ENCODE data around the gene DDAH1. TPM values are rescaled to one million over a fixed set of nuclear protein-coding genes. Genes with fewer than 3 reads are reported as not detected.

Gene DDAH1
- total and polyA plus RNA-seq, 2 experiments from 2014 or later: 19.5 to 49.8 TPM

- H3K4me1 ChIP-seq (ENCODE audit: insufficient read depth): peaks cover 7% of the 10 kb centered on the region
- no peaks in the 10 kb centered on the region for H3K27me3 ChIP-seq
- no peak for TF ChIP-seq CTCF (IDR thresholded peaks at IDR 0.05; ENCODE audit: poor library complexity)
- no peak for TF ChIP-seq EZH2 (IDR thresholded peaks at IDR 0.05; ENCODE audit: borderline replicate concordance)
- TF ChIP-seq EZH2phosphoT487 (IDR thresholded peaks at IDR 0.05; ENCODE audit: low read depth, severe bottlenecking, unreplicated experiment): no peak
- no peaks in the 10 kb centered on the region for H3K9me2 ChIP-seq (replicated peaks; ENCODE audit: insufficient read depth)
- no peak overlapping the region for H3K4me3 ChIP-seq
- H4K20me1 ChIP-seq (ENCODE audit: insufficient read depth, poor library complexity, severe bottlenecking): no peaks in the 10 kb centered on the region
- H3K27ac ChIP-seq: no peak overlapping the region
- no peak overlapping the region for H2AFZ ChIP-seq
- H3K4me2 ChIP-seq: no peak overlapping the region
- no peaks in the 10 kb centered on the region for H3K9me3 ChIP-seq (ENCODE audit: low read depth)
- no peaks in the 10 kb centered on the region for H3K36me3 ChIP-seq (replicated peaks; ENCODE audit: insufficient read depth, low read depth)
- H3K79me2 ChIP-seq: peaks cover 48% of the 10 kb centered on the region
- 92% methylated on average over 2 of the region's 2 CpGs for WGBS (ENCODE audit: low lambda C conversion rate, missing lambda C conversion rate)
- DNase-seq (ENCODE audit: low spot score): no peak
Measured at GRCh38 chr1:85375493-85375892, 89.5 kb downstream of the DDAH1 start.

- TF ChIP-seq CTCF (IDR thresholded peaks at IDR 0.05; ENCODE audit: poor library complexity) (no peak), EZH2phosphoT487 (IDR thresholded peaks at IDR 0.05; ENCODE audit: low read depth, severe bottlenecking, unreplicated experiment) (no peak), EZH2 (IDR thresholded peaks at IDR 0.05; ENCODE audit: borderline replicate concordance) (no peak)
- Histone ChIP-seq H2AFZ (no peak overlapping the region), H3K27me3 (no peaks in the 10 kb centered on the region), H3K9me3 (ENCODE audit: low read depth) (no peaks in the 10 kb centered on the region), H3K36me3 (replicated peaks; ENCODE audit: insufficient read depth, low read depth) (no peaks in the 10 kb centered on the region), H3K27ac (no peak overlapping the region), H3K9me2 (replicated peaks; ENCODE audit: insufficient read depth) (no peaks in the 10 kb centered on the region), H3K79me2 (peaks cover 53% of the 10 kb centered on the region), H4K20me1 (ENCODE audit: insufficient read depth, poor library complexity, severe bottlenecking) (no peaks in the 10 kb centered on the region), H3K4me3 (no peak overlapping the region), H3K4me1 (ENCODE audit: insufficient read depth) (peaks cover 7% of the 10 kb centered on the region), H3K4me2 (no peak overlapping the region)
- no peak for DNase-seq (ENCODE audit: low spot score)
Measured at GRCh38 chr1:85374160-85374559, 90.8 kb downstream of the DDAH1 start.

GRCh38 chr1:85373378-85373708 lies 91.6 kb downstream of the DDAH1 start:
- 71% methylated on average over 3 of the region's 3 CpGs for WGBS (ENCODE audit: low lambda C conversion rate, missing lambda C conversion rate)
- Histone ChIP-seq H3K4me1 (ENCODE audit: insufficient read depth) (peaks cover 7% of the 10 kb centered on the region), H3K27ac (no peak overlapping the region), H3K4me2 (no peak overlapping the region), H3K27me3 (no peaks in the 10 kb centered on the region), H3K9me3 (ENCODE audit: low read depth) (no peaks in the 10 kb centered on the region), H3K79me2 (peaks cover 50% of the 10 kb centered on the region), H4K20me1 (ENCODE audit: insufficient read depth, poor library complexity, severe bottlenecking) (no peaks in the 10 kb centered on the region), H3K9me2 (replicated peaks; ENCODE audit: insufficient read depth) (no peaks in the 10 kb centered on the region), H2AFZ (no peak overlapping the region), H3K4me3 (no peak overlapping the region), H3K36me3 (replicated peaks; ENCODE audit: insufficient read depth, low read depth) (no peaks in the 10 kb centered on the region)
- no peak for DNase-seq (ENCODE audit: low spot score)
- TF ChIP-seq EZH2phosphoT487 (IDR thresholded peaks at IDR 0.05; ENCODE audit: low read depth, severe bottlenecking, unreplicated experiment) (no peak), EZH2 (IDR thresholded peaks at IDR 0.05; ENCODE audit: borderline replicate concordance) (no peak), CTCF (IDR thresholded peaks at IDR 0.05; ENCODE audit: poor library complexity) (no peak)
